Panc1 (cell line): ENCODE measurements around the gene CPLX1. TPM values are rescaled to one million over a fixed set of nuclear protein-coding genes. Genes with fewer than 3 reads are reported as not detected.

Source experiments
- ATAC-seq: fragments of 200-7000 bp; cut with Tn5 transposase; 2 replicates; pipeline ENCODE4 v1.9.1; 2020; ENCODE audit warnings: mild to moderate bottlenecking, moderate library complexity
- BruUV-seq: library from RNA; stranded (reverse); fragments of 400-500 nt; replicated peaks from 2 replicates; lab custom pipeline; 2021; lab: Mats Ljungman, UMichigan
- CTCF ChIA-PET: fragments of 300-600 bp; sonication (Branson Sonifier 250); formaldehyde crosslinking; loops from one replicate; lab custom pipeline; 2022; ENCODE audit warnings: antibody characterized with exemption; lab: Charles Lee
- POLR2A ChIA-PET: fragments of 300-600 bp; sonication (Branson Sonifier 250); formaldehyde crosslinking; loops from one replicate; lab custom pipeline; 2022; ENCODE audit warnings: antibody characterized with exemption; lab: Charles Lee
- DNase-seq: peaks from one replicate; pipeline ENCODE4 v3.0.0-alpha.2; 2010; ENCODE audit warnings: low read depth, low spot score
- H3K27ac ChIP-seq: 2 replicates; pipeline ENCODE4 v1.5.1; 2011; ENCODE audit warnings: mild to moderate bottlenecking, low read length, inconsistent platforms
- H3K27me3 ChIP-seq: fragments of 200-500 bp; sonication (Bioruptor generic); 2 replicates; pipeline ENCODE4 v1.6.0; 2014; ENCODE audit warnings: low read length, inconsistent platforms; ENCODE audit not compliant: control insufficient read depth, insufficient read depth
- H3K36me3 ChIP-seq: fragments of 200-500 bp; sonication (Bioruptor generic); 2 replicates; pipeline ENCODE4 v1.5.1; 2014; ENCODE audit warnings: inconsistent platforms, mild to moderate bottlenecking, low read length, moderate library complexity; ENCODE audit not compliant: control insufficient read depth, insufficient read depth
- H3K4me1 ChIP-seq: 2 replicates; pipeline ENCODE4 v1.5.1; 2011; ENCODE audit warnings: inconsistent platforms, mild to moderate bottlenecking, low read length, moderate library complexity; ENCODE audit not compliant: control insufficient read depth, insufficient read depth
- H3K4me3 ChIP-seq, 2 experiments: 2 replicates each; pipeline ENCODE4 v1.5.1; 2011 to 2012; ENCODE audit warnings: low read depth in 2 of 2, low read length in 2 of 2, mild to moderate bottlenecking in 2 of 2, inconsistent platforms in 1 of 2, moderate library complexity in 1 of 2
- H3K9me3 ChIP-seq: fragments of 200-500 bp; sonication (Bioruptor generic); 2 replicates; pipeline ENCODE4 v1.5.1; 2014; ENCODE audit warnings: low read depth, mild to moderate bottlenecking, inconsistent platforms, low read length, moderate library complexity; ENCODE audit not compliant: control insufficient read depth, insufficient read depth
- CTCF ChIP-seq: fragments of 450-650 bp; IDR thresholded peaks from 2 replicates; pipeline ENCODE4 v1.5.1; 2017; ENCODE audit warnings: mild to moderate bottlenecking
- POLR2AphosphoS5 ChIP-seq: IDR thresholded peaks from 2 replicates; pipeline ENCODE4 v1.6.1; 2012; ENCODE audit warnings: mild to moderate bottlenecking, low read depth, low read length, moderate library complexity
- REST ChIP-seq, 2 experiments: IDR thresholded peaks; 2 replicates each; pipeline ENCODE4 v1.6.1; 2011 to 2012; ENCODE audit warnings: low read depth in 2 of 2, control low read depth in 1 of 2, low read length in 1 of 2, mild to moderate bottlenecking in 1 of 2, moderate library complexity in 1 of 2; ENCODE audit not compliant: insufficient read depth in 1 of 2
- SIN3A ChIP-seq: IDR thresholded peaks from 2 replicates; pipeline ENCODE4 v1.6.1; 2012; ENCODE audit warnings: low read depth, mild to moderate bottlenecking, low read length, moderate library complexity, borderline replicate concordance; ENCODE audit not compliant: insufficient read depth
- TCF7L2 ChIP-seq: IDR thresholded peaks from 2 replicates; pipeline ENCODE4 v1.6.1; 2011; ENCODE audit warnings: mild to moderate bottlenecking, low read depth, low read length, inconsistent platforms
- in situ Hi-C: cut with HindIII; loops from 2 replicates; pipeline ENCODE4 v1.10.0; 2016; ENCODE audit warnings: low sequenced_read_pairs, low pct_unique_long_range_greater_than_20kb
- intact Hi-C: fragments of 100-400 bp; cut with micrococcal nuclease; formaldehyde crosslinking; loops from one replicate; pipeline ENCODE4 v1.10.0; 2022; ENCODE audit not compliant: unreplicated experiment
- total RNA-seq: library from RNA; stranded (reverse); gene quantifications from one replicate; pipeline ENCODE4 v1.2.1, GENCODE V29; 2021; ENCODE audit not compliant: unreplicated experiment

The CPLX1 gene
- total RNA-seq, 1 experiment from 2014 or later: 6.7 TPM

- CTCF ChIA-PET: no interaction called here
- POLR2A ChIA-PET: no interaction called here
- in situ Hi-C loops: no loop called here
Measured at GRCh38 chr4:856225-856901, 30.4 kb upstream of the CPLX1 start.

GRCh38 chr4:855880-856224 lies 29.9 kb upstream of the CPLX1 start:
- H3K27me3 ChIP-seq: no peaks in the 10 kb centered on the region
- ChIA-PET CTCF (no interaction called here), POLR2A (no interaction called here)
- BruUV-seq: no TSS peak
- no peak for ATAC-seq
- intact Hi-C loops (no loop called here), in situ Hi-C loops (no loop called here)
- no peaks in the 10 kb centered on the region for H3K4me1 ChIP-seq
- no peak overlapping the region for H3K4me3 ChIP-seq
- no peak for DNase-seq
- no peak overlapping the region for H3K27ac ChIP-seq
- no peak for TF ChIP-seq REST (IDR thresholded peaks at IDR 0.05; ENCODE audit: insufficient read depth in 1 of 2, low read depth in 2 of 2, low read length in 1 of 2)
- H3K9me3 ChIP-seq: no peaks in the 10 kb centered on the region
- H3K36me3 ChIP-seq: no peaks in the 10 kb centered on the region

More at GRCh38 chr4:856225-856901, 30.4 kb upstream of the CPLX1 start:
- H3K9me3 ChIP-seq: no peaks in the 10 kb centered on the region
- H3K27me3 ChIP-seq: no peaks in the 10 kb centered on the region
- H3K36me3 ChIP-seq: no peaks in the 10 kb centered on the region
- DNase-seq (no peak), ATAC-seq (no peak)
- H3K4me3 ChIP-seq: no peak overlapping the region
- H3K27ac ChIP-seq: no peak overlapping the region
- TF ChIP-seq CTCF: no peak
- no peak for TF ChIP-seq REST (IDR thresholded peaks at IDR 0.05; ENCODE audit: insufficient read depth in 1 of 2, low read depth in 2 of 2, low read length in 1 of 2)
- TF ChIP-seq TCF7L2: no peak
- TF ChIP-seq POLR2AphosphoS5: no peak
- TF ChIP-seq SIN3A: no peak
- BruUV-seq: no TSS peak
- intact Hi-C loops: no loop called here
- H3K4me1 ChIP-seq: no peaks in the 10 kb centered on the region
